CD4-positive, alpha-beta memory T cell (primary cell): Measurements from ENCODE around the gene DEPDC7. TPM values are rescaled to one million over a fixed set of nuclear protein-coding genes. Genes with fewer than 3 reads are reported as not detected.

Source experiments
- polyA plus RNA-seq, 2 donors: library from polyadenylated mRNA; unstranded; fragments of 300-500 nt; fragmentation: Illumina TruSeq; gene quantifications; one replicate each; pipeline ENCODE4 v1.2.3, GENCODE V29; 2021
- total RNA-seq, 2 experiments: library from RNA; stranded (reverse); gene quantifications; one replicate each; pipeline ENCODE4 v1.2.3, GENCODE V29; 2021

Gene DEPDC7
- total and polyA plus RNA-seq, 4 experiments from 2014 or later: 0.37 to 1.9 (median 1.0) TPM

Other genes with a start within 250 kb of the DEPDC7 start
- gene CCDC73, start 221.2 kb upstream of the DEPDC7 start, total RNA-seq: not detected
- gene CCDC73, start 221.2 kb upstream of the DEPDC7 start, polyA plus RNA-seq: not detected
- gene PRRG4, start 186.0 kb upstream of the DEPDC7 start, total RNA-seq: not detected
- not detected for gene PRRG4, start 186.0 kb upstream of the DEPDC7 start, polyA plus RNA-seq
- gene QSER1, start 123.1 kb upstream of the DEPDC7 start, total RNA-seq: 10 to 100 TPM; 11.9 to 13.0 TPM
- 1 to 10 TPM in 1 of 2 donors, under 1 TPM in 1; 0.18 to 1.1 TPM for gene QSER1, start 123.1 kb upstream of the DEPDC7 start, polyA plus RNA-seq
- gene TCP11L1, start 23.7 kb downstream of the DEPDC7 start, total RNA-seq: 10 to 100 TPM; 20.2 to 20.9 TPM
- 1 to 10 TPM; 6.0 to 6.6 TPM for gene TCP11L1, start 23.7 kb downstream of the DEPDC7 start, polyA plus RNA-seq
- 10 to 100 TPM; 33.5 to 34.0 TPM for gene CSTF3, start 145.6 kb downstream of the DEPDC7 start, total RNA-seq
- 10 to 100 TPM; 18.1 to 18.4 TPM for gene CSTF3, start 145.6 kb downstream of the DEPDC7 start, polyA plus RNA-seq
- 10 to 100 TPM; 86.2 to 92.0 TPM for gene HIPK3, start 241.5 kb downstream of the DEPDC7 start, total RNA-seq
- gene HIPK3, start 241.5 kb downstream of the DEPDC7 start, polyA plus RNA-seq: 10 to 100 TPM; 31.1 to 33.3 TPM